ENCODE results near the gene GASK1B. TPM values are rescaled to one million over a fixed set of nuclear protein-coding genes. Genes with fewer than 3 reads are reported as not detected.

GASK1B gene
- total RNA-seq, 2 donors from 2014 or later = 51.6 to 82.2 TPM

GRCh38 chr4:158192439-158193158, 19.8 kb upstream of the GASK1B start:
- no peak for DNase-seq (ENCODE audit: low spot score)
- intact Hi-C loops (cut with DNase I) = loop anchor here in 1 of 2 donors (10.0 kb wide), 1 partner anchor 62 kb away; no protein-coding TSS in a partner anchor

- DNase-seq (ENCODE audit: low spot score) = no peak
- intact Hi-C loops (cut with DNase I) = loop anchor here in 1 of 2 donors (10.0 kb wide), 1 partner anchor 64 kb away; no protein-coding TSS in a partner anchor
Observed at GRCh38 chr4:158190718-158191117, 17.9 kb upstream of the GASK1B start.

GRCh38 chr4:158189422-158189821, 16.6 kb upstream of the GASK1B start:
- intact Hi-C loops (cut with DNase I) = no loop called here
- no peak for DNase-seq (ENCODE audit: low spot score)

- intact Hi-C loops (cut with DNase I) = no loop called here
- no peak for DNase-seq (ENCODE audit: low spot score)
Observed at GRCh38 chr4:158186815-158187214, 14.0 kb upstream of the GASK1B start.

GRCh38 chr4:158182736-158183135, 9.9 kb upstream of the GASK1B start:
- intact Hi-C loops (cut with DNase I) = no loop called here

GRCh38 chr4:158181906-158182305, 9.1 kb upstream of the GASK1B start:
- no peak for DNase-seq (ENCODE audit: low spot score)
- intact Hi-C loops (cut with DNase I) = no loop called here

More at GRCh38 chr4:158182736-158183135, 9.9 kb upstream of the GASK1B start:
- peak; percentile 51 for DNase-seq (ENCODE audit: low spot score)

- no peak for DNase-seq (ENCODE audit: low spot score)
- intact Hi-C loops (cut with DNase I) = no loop called here
Observed at GRCh38 chr4:158179465-158179864, 6.6 kb upstream of the GASK1B start.

GRCh38 chr4:158176776-158177175, 4.0 kb upstream of the GASK1B start:
- intact Hi-C loops (cut with DNase I) = no loop called here
- no peak for DNase-seq (ENCODE audit: low spot score)

- intact Hi-C loops (cut with DNase I) = no loop called here
- DNase-seq (ENCODE audit: low spot score) = no peak
Observed at GRCh38 chr4:158176108-158176507, 3.3 kb upstream of the GASK1B start.

GRCh38 chr4:158170691-158171561, 1.9 kb downstream of the GASK1B start:
- DNase-seq (ENCODE audit: low spot score) = peak; percentile 91
- intact Hi-C loops (cut with DNase I) = loop anchor here in 1 of 2 donors (5.0 kb wide), 1 partner anchor 179 kb away; no protein-coding TSS in a partner anchor

- intact Hi-C loops (cut with DNase I) = loop anchor here in 1 of 2 donors (5.0 kb wide), 1 partner anchor 178 kb away; no protein-coding TSS in a partner anchor
Observed at GRCh38 chr4:158169931-158170690, 2.7 kb downstream of the GASK1B start.

GRCh38 chr4:158169506-158169905, 3.3 kb downstream of the GASK1B start:
- DNase-seq (ENCODE audit: low spot score) = no peak
- intact Hi-C loops (cut with DNase I) = no loop called here

More at GRCh38 chr4:158169931-158170690, 2.7 kb downstream of the GASK1B start:
- no peak for DNase-seq (ENCODE audit: low spot score)

- DNase-seq (ENCODE audit: low spot score) = no peak
- intact Hi-C loops (cut with DNase I) = no loop called here
Observed at GRCh38 chr4:158168606-158169005, 4.2 kb downstream of the GASK1B start.

GRCh38 chr4:158166701-158167100, 6.1 kb downstream of the GASK1B start:
- intact Hi-C loops (cut with DNase I) = no loop called here

GRCh38 chr4:158164768-158165213, 8.0 kb downstream of the GASK1B start:
- intact Hi-C loops (cut with DNase I) = no loop called here
- no peak for DNase-seq (ENCODE audit: low spot score)

More at GRCh38 chr4:158166701-158167100, 6.1 kb downstream of the GASK1B start:
- no peak for DNase-seq (ENCODE audit: low spot score)

GRCh38 chr4:158163941-158164767, 8.7 kb downstream of the GASK1B start:
- intact Hi-C loops (cut with DNase I) = no loop called here
- no peak for DNase-seq (ENCODE audit: low spot score)

- intact Hi-C loops (cut with DNase I) = no loop called here
Observed at GRCh38 chr4:158162631-158163030, 10.2 kb downstream of the GASK1B start.

GRCh38 chr4:158161551-158162354, 11.1 kb downstream of the GASK1B start:
- intact Hi-C loops (cut with DNase I) = no loop called here
- no peak for DNase-seq (ENCODE audit: low spot score)

More at GRCh38 chr4:158162631-158163030, 10.2 kb downstream of the GASK1B start:
- no peak for DNase-seq (ENCODE audit: low spot score)
